ENCODE measurements around the gene FAAH.

Gene FAAH

DNA sequence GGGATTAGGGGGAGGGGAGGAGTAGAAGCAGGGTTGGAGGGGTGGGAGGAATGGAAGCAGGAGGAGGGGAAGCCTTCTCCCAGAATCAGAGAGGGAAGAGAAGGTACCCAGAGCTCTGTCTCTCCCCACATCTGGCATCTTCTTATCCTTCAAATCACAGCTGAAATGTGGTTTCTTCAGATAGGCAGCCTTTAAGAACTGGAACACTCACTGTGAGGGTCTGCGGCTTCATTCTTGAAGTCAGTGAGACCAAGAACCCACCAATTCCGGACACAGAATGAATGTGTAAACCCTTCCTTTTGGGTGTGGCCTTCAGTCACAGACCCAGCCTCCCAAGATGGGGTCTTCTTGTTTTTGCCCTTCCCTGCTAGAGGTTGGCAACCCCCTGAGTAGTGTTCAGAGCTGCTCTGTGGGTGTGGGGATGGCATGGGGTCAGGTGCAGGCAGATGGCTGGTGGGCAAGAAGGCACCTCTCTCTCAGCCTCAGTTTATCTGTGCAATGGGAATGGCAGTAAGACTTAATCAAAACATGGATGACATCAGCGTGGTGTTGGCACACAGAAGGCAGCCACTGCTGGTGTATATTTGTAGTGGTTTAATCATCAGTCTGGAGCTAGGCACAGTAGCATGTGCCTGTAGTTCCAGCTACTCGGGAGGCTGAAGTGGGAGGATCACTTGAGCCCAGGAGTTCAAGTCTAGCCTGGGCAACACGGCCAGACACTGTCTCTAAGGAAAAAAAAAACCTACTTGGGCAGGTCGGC lies 7.2 kb downstream of the FAAH start:
- DNase-seq (ENCODE audit: low read depth) = no peak

DNA sequence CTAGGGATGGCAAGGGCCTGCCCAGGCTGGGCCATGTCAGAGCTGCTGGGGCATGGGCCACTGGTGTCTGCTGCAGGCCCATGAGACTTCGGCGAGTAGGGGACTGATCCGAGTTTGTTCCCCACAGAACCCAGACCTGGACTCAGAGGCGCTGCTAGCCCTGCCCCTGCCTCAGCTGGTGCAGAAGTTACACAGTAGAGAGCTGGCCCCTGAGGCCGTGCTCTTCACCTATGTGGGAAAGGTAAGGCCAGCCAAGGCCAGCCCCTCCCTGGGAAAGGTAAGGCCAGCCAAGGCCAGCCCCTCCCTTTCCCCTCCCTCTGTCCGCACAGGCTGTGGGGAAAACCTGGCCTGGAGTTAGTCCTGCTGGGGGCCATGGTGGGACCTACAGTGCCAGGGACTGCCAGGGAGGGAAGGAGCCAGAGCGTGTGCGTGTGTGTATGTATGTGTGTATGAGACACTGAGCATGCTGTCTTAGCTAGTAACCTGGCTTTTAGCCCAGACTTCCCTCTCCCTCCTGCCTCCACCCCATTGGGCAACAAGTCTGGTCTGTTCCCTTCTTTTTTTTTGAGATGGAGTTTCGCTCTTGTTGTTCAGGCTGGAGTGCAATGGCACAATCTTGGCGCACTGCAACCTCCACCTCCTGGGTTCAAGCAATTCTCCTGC lies 8.0 kb downstream of the FAAH start:
- DNase-seq (ENCODE audit: low read depth) = peak; percentile 83

DNA sequence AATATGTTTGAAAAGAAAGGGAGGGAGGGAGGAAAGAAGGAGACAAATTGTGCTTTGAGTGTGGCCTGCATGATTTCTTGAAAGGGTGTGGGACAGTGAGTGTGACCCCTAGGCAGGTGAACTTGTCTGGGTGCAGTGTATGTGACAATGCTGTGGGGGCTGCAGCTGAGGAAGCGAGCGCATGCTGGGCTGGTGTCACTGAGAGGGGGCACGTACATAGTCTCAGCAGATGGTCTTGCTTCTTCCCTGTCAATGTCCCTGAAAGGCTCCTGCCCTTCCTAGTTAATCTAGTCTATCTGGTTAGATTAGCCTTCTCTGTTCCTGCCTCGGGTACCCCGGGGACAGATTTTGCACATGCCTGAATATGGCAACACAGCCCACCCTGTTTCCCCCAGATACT lies 9.8 kb downstream of the FAAH start:
- DNase-seq (ENCODE audit: low read depth) = no peak

DNA sequence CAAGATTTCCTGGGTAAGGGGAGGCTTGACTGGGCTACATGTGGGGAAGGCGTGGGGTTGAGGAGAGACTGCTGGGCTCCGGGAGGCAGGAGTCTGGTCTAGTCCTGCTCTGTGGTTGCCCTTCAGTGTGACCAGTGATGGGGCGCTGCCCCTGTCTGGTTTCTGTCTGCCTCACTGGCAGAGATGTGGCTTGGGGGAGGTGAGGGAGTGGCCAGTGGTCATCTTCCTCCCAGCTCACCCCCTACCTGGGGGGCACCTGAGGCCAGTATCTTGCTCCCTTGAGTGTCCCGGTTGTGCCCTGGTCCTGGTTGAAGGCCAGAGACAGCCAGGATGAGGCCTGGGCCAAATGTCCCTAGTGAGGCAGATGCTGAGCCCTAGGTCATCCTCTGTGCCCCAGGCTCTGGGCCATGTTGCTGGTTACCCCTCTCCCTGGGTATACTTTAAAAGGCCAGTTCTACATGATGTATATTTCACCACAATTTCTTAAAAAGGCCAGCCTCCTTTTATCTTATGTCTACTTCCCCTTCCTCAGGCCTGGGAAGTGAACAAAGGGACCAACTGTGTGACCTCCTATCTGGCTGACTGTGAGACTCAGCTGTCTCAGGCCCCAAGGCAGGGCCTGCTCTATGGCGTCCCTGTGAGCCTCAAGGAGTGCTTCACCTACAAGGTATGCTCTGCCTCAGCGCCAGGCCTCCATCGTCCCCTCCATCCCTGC lies 10.5 kb downstream of the FAAH start:
- no peak for DNase-seq (ENCODE audit: low read depth)

DNA sequence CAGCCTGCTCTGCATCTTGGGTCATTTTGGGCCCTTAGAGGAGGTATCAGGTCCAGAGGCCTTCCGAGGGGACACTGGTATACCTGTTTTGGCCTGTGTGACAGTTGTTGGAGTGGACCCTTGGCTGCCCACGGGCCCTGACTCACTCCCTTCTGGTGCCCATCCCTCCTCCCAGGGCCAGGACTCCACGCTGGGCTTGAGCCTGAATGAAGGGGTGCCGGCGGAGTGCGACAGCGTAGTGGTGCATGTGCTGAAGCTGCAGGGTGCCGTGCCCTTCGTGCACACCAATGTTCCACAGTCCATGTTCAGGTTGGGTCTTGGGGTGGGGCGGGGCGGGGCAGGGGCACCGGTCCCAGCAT lies 11.1 kb downstream of the FAAH start:
- no peak for DNase-seq (ENCODE audit: low read depth)

DNA sequence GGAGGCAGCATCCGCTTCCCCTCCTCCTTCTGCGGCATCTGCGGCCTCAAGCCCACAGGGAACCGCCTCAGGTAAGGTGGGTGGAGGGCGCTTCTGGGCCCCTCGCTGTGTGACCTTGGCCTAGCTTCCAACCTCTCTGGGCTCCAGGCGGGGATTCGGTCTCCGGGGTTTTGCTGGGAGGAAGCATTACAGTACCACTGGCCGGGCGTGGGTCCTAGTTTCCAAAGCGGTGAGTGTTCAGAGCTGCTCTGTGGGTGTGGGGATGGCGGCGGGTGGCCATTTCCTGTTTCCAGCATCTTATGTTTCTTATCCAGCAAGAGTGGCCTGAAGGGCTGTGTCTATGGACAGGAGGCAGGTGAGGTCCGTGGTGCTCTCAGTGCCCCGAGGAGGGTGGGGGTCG lies 11.6 kb downstream of the FAAH start:
- DNase-seq (ENCODE audit: low read depth) = no peak

DNA sequence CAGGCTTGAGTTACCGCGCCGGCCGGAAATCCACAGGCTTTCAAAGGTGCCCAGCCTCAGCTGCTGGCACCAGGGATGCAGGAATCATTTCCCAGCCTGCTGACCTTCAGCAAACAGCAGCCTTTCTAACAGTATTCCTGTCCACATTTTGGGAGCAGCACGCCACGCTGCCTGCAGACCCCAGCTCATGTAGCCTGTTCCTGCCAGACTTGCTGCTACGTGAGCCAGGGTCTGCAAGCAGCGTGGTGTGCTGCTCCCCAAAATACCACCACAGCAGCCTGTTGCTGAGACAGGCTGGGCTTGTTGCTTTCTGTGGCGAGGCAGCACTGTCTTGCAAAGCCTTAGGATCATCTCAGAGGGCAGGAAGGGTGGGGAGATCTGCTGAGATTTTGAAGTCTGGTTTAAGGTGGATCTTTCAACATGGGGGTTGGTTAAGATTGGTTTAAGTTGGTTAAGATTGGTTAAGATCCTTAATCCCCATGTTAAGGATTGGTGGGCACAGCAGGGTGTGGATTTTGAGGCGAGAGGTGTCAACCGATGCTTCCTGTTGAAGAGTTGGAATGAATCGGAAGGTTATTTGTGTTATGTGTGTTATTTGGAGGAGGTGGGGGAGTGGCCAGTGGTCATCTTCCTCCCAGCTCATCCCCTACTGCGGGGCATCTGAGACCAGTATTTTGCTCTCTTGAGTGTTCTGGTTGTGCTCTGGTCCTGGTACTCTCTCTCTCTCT lies 12.9 kb downstream of the FAAH start:
- DNase-seq (ENCODE audit: low read depth) = no peak

DNA sequence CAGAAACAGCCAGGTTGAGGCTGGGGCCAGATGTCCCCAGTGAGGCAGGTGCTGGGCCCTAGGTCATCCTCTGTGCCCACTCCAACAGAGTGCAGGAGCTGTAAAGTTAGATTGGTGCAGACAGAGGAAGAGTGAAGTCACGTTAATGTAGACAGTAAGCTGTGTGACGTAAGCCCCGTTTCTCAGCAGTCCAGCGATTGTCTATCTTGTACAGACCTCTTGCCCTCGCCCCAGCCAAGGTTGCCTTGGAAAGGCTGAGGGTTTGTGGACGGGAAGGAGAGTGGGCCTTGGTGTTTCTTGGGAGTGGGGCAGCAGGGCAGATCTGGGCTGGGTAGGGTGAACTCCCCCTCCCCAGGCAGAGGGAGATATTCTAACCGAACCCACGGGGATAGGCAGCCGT lies 13.5 kb downstream of the FAAH start:
- DNase-seq (ENCODE audit: low read depth) = no peak

DNA sequence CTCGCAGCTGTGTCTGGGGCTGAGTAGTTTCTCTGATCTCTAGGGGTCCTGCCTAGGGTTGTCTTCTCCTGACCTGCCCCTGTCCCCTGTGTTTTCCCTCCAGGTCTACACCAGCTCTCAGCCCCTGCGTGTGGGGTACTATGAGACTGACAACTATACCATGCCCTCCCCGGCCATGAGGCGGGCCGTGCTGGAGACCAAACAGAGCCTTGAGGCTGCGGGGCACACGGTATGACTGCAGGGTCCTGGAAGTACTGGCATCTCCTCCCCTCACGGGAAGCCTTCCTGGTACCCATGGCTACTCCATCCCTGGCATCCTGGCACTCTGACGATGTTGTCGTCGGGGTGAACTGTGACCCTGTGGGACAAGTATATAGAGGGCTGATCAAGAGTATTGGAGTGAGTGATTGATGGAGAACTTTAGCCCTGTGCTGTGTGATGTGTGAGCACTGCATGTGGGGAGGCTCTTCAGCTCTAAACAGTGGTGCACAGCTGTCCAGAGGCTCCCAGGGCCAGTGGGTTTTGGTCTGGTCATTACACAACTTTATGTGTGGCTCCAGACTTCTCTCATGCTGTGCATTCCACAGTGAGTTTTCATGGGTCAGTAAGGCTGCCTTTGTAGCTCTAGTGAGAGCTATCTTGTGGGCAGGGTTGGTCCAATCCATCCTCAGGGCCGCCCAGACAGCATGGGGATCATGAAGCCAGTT lies 14.4 kb downstream of the FAAH start:
- DNase-seq (ENCODE audit: low read depth) = peak; percentile 29

DNA sequence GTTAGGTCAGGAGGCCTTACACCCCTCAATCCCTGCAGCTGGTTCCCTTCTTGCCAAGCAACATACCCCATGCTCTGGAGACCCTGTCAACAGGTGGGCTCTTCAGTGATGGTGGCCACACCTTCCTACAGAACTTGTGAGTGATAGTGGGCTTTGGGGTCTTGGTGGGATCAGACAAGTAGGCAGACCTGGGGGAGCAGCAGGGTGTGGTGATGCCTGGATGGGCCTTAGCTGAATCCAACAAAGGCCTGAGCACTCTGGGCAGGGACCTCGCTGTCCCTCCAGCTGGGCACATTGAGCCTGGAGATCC lies 14.9 kb downstream of the FAAH start:
- no peak for DNase-seq (ENCODE audit: low read depth)

DNA sequence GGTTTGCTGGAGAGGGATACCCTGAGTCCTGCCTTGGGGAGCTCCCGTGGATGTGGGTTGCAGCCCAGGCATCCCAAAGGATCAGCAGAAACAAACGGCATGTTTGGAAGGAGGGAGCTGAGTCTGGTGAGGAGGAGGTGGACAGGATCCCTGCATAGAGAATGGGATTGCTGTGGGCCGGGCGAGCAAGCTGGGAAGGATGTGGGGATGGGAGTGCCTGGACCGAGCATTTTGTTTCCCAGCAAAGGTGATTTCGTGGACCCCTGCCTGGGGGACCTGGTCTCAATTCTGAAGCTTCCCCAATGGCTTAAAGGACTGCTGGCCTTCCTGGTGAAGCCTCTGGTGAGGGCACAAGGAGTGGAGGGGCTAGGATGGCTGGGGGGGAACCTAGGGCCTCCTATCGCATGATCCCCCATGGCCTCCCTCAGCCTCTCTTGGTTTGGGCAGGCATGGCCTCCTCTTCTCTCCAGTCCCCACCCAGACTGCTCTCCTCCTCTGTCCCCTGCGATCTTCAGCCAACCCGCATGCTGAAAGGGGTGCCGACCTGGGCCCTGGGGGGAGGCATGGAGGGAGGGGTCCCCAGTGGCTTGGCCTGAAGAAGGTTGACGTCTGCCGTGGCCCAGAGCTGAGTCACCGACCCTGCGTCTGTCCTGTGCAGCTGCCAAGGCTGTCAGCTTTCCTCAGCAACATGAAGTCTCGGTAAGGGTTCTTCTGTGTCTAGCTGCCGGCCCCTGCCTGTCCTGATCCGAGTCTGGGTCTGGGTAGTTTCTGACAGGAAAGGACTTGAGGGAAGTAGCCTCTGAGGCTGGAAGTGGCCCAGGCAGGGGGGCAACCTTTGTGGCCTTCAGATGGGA lies 16.3 kb downstream of the FAAH start:
- no peak for DNase-seq (ENCODE audit: low read depth)

DNA sequence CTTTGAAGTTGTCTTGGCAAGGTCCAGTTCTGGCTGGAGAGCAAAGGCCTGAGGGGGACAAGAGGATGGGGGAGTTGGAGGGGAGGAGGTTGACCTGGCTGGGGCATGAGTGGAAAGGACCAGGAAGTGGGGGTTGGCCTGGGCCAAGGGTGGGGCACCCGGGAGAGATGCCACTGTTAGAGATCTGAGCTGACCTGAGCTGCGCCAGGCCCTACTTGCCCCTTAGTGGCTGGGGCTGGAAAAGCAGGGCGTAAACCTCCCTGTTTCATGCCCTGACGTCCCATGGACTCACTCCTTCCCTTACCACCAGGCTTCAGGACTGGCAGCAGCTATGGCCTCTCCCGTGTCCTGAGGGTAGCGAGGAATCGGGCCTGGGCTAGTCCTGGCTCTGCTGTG lies 16.9 kb downstream of the FAAH start:
- no peak for DNase-seq (ENCODE audit: low read depth)

DNA sequence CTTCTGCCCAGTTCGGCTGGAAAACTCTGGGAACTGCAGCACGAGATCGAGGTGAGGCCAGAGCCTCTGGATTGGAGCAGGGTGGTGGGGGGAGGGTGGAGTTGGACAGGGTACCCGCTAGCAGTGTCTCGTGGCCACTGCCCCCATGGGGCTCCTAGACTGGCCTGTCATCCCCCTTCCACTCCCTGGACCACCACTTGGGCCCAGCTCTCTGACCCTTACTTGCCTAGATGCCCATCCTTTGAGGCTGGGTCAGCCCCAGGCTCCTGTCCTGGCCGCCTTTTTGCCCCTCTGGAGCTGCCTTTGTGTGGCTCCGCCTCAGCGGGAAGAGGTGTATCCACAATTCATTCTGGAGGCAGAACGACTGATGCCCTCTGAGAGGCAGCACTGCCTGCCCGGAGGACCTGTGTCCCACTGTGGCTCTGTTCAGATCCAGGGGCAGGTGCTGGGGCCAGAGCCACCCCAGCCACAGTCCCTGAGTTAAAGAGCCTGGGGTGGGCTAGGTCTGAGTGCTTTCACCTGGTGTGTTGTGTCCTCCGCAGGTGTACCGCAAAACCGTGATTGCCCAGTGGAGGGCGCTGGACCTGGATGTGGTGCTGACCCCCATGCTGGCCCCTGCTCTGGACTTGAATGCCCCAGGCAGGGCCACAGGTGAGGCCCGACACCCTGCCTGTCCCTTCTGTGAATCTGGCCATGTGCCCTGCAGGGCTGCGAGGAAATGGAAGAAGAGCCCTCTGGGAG lies 17.7 kb downstream of the FAAH start:
- DNase-seq (ENCODE audit: low read depth) = no peak

DNA sequence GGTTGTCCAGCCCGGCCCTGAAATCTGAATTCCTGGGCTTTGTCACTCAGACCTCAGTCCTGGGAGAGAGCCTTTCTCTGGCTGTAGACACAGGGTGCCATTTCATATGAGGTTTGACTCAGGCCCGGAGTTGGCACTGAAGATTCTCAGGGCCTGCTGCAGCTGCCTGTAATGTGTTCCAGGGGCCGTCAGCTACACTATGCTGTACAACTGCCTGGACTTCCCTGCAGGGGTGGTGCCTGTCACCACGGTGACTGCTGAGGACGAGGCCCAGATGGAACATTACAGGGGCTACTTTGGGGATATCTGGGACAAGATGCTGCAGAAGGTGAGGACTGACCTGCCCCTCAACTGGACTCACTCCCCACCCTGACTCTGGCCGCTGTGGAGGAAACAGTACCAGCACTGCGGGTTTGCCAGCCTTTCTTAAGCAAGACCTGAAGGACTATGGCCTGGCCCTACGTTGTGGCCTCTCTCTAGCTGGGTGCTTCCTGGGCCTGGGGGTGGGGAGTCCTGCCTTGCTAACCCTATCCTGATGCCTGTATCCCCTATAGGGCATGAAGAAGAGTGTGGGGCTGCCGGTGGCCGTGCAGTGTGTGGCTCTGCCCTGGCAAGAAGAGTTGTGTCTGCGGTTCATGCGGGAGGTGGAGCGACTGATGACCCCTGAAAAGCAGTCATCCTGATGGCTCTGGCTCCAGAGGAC lies 18.9 kb downstream of the FAAH start:
- DNase-seq (ENCODE audit: low read depth) = no peak

DNA sequence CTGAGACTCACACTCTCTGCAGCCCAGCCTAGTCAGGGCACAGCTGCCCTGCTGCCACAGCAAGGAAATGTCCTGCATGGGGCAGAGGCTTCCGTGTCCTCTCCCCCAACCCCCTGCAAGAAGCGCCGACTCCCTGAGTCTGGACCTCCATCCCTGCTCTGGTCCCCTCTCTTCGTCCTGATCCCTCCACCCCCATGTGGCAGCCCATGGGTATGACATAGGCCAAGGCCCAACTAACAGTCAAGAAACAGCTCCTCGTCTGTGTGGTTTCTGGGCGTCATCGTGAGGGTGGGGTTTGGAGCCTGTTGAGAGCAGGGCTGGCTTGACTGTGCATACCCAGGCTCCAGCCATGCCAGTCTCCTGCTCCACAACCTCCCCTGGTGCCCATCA lies 19.5 kb downstream of the FAAH start:
- DNase-seq (ENCODE audit: low read depth) = no peak

DNA sequence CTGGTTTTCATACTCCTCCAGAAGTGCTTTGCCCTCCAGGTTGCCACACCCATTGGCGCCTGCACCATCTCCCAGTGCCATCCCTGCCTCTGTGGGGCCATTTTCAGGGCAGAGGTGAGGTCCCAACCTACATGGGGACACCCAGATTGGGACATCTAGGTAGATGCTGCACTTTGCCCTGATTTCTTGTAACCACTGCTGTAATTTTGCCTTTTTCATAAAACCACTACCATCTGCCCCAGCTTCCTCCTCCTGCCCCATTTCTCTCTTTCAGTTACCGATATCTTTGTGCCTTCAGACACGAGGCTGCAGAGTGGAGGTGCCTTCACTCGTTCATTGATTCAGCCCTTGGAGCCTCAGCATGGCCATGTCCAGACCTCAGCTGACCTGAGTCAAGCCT lies 21.4 kb downstream of the FAAH start:
- DNase-seq (ENCODE audit: low read depth) = no peak

DNA sequence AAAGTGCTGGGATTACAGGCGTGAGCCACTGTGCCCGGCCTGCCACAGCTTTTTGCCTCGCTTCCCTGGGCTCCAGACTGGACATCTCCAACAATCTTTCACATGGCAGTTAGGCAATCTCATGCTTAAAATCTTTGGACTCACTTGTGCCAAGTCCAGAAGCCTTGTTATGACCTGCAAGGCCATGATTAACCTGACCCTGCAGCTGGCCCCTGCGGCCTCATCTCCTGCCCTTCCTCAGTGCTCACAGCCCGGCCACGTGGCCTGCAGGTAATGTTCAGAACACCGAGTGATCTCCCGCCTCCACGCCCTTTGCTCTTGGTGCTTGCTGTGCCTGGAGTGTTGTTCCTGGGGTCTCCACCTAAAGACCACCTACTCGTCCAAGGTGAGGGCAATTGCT lies 24.9 kb downstream of the FAAH start:
- no peak for DNase-seq (ENCODE audit: low read depth)

DNA sequence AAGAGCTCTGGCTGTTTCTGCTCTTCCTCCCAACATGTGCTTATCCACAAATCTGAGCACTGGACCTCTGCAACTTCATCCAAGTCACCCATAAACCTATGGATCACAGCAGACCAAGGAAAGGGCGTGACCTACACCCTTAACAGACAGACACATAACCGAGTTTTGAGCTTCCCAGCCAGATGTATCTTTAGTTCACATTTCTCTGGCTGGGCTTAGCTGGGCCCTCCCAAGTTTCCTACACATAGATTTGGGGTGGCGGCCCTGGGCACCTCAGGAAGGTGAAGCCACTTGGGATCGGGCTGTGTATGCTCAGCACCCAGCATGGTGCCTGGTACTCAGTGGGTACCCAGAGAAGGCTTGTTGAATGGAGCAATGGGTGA lies 26.4 kb downstream of the FAAH start:
- DNase-seq (ENCODE audit: low read depth) = no peak

DNA sequence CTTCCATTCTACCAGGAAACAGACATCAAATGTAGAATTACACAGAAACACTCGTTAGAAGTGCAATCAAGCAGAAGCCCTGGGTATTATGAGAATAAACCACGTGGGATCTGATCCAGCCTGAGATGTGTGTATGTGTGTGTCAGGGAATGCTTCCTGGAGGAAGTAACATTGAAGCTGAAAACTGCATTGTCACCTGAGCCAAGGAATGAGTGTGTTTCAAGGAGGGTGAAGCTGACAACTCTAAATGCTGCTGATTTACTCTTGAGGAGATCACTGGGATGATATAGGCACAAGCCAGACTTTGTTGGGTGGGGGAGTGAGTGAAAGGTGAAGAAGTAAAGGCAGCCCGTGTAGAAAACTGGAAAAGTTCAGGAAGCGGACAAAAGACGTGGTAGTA lies 27.6 kb downstream of the FAAH start:
- no peak for DNase-seq (ENCODE audit: low read depth)

DNA sequence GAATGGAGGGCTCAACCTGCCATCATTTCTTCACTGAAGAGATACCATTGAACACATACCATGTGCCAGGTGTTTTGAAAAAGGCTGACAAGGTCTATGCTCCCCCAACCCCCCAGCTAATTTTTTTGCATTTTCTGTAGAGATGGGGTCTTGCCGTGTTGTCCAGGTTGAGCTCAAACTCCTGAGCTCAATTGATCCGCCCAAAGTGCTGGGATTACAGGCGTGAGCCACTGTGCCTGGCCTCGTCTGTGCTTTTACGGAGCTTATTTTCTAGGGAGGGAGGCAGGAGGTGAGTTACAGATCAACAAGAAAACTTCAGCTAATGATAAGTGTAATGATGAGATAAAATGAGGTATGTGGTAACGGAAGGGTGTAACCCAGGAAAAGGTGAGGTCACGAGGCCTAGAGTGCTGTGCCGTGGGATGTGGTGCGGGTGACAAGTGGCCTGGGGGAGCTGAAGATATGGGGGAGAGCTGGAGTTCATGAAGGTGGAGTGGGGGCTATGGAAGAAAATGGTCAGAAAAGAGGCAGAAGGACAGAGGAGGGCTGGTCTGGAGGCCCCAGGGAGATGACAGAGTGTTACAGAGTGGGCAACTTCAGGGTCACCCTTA lies 28.2 kb downstream of the FAAH start:
- DNase-seq (ENCODE audit: low read depth) = no peak
